ENCODE data around the gene NAT8L. TPM values are rescaled to one million over a fixed set of nuclear protein-coding genes. Genes with fewer than 3 reads are reported as not detected.

Gene NAT8L
- total RNA-seq, 1 experiment from 2014 or later, result 9.2 TPM

DNA sequence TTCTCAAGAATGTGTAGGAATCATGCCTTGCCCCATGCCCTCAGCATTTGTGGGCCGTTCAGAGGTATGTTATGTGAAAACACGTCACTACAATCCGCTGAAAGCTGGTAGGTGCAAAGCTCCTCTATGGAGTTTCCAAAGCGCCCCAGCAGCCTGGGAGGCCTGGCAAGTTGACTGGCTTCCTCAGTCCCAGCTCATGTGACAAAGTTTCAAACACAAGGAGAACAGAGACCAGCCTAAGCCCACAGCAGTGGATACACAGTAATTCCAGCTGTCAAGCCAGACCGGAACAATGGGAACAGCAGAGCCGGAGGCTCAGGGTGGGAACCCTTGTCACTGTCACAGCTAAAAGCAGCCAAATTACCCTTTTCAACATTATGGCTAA, 33.5 kb downstream of the NAT8L start:
- ATAC-seq, result no peak
- Histone ChIP-seq H3K27ac (ENCODE audit: low read depth, low read length) (no peak overlapping the region), H3K27me3 (ENCODE audit: insufficient read depth, low read length) (no peaks in the 10 kb centered on the region), H3K4me1 (ENCODE audit: control insufficient read depth in 1 of 2, insufficient read depth in 2 of 2, low read length in 2 of 2) (peaks cover 19 to 21% of the 10 kb centered on the region in 2 experiments), H3K79me2 (ENCODE audit: insufficient read depth, low read length) (no peaks in the 10 kb centered on the region), H3K9ac (ENCODE audit: low read length) (no peak overlapping the region), H4K20me1 (ENCODE audit: insufficient read depth) (no peaks in the 10 kb centered on the region), H3K36me3 (ENCODE audit: control insufficient read depth in 1 of 2, insufficient read depth in 2 of 2, low read length in 2 of 2) (no peaks in the 10 kb centered on the region), H2AFZ (ENCODE audit: low read depth, low read length, poor library complexity, severe bottlenecking) (no peak overlapping the region), H3K4me2 (ENCODE audit: low read length) (no peak overlapping the region), H3K9me2 (ENCODE audit: insufficient read depth) (no peaks in the 10 kb centered on the region), H3K4me3 (replicated peaks in 1 of 2; ENCODE audit: low read depth in 1 of 2, low read length in 2 of 2) (no peak overlapping the region), H3K9me3 (ENCODE audit: control insufficient read depth in 1 of 2, insufficient read depth in 1 of 2, low read depth in 1 of 2, low read length in 2 of 2) (no peaks in the 10 kb centered on the region)
- ChIA-PET POLR2A (no interaction called here), RAD21 (ENCODE audit: low non-redundant PET in 1 of 2, low total read pairs in 2 of 2, uncharacterized antibody in 2 of 2, unreplicated experiment in 2 of 2) (no interaction called here), CTCF (no interaction called here)
- BruUV-seq (replicated peaks), result no TSS peak
- TF ChIP-seq ZFX (IDR thresholded peaks at IDR 0.05) (no peak), SIN3A (IDR thresholded peaks at IDR 0.05; ENCODE audit: low read depth) (no peak), EGR1 (IDR thresholded peaks at IDR 0.05; ENCODE audit: low read depth) (no peak), JUND (IDR thresholded peaks at IDR 0.05) (no peak), POLR2AphosphoS5 (IDR thresholded peaks at IDR 0.05; ENCODE audit: low read depth, low read length) (no peak), SP1 (IDR thresholded peaks at IDR 0.05; ENCODE audit: low read depth) (no peak)
- TF ChIP-seq, protein P1, sequence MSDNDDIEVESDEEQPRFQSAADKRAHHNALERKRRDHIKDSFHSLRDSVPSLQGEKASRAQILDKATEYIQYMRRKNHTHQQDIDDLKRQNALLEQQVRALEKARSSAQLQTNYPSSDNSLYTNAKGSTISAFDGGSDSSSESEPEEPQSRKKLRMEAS (IDR thresholded peaks at IDR 0.05), result no peak
- no peak for DNase-seq (ENCODE audit: low read depth, low spot score)
- intact Hi-C loops (cut with micrococcal nuclease), result no loop called here

DNA sequence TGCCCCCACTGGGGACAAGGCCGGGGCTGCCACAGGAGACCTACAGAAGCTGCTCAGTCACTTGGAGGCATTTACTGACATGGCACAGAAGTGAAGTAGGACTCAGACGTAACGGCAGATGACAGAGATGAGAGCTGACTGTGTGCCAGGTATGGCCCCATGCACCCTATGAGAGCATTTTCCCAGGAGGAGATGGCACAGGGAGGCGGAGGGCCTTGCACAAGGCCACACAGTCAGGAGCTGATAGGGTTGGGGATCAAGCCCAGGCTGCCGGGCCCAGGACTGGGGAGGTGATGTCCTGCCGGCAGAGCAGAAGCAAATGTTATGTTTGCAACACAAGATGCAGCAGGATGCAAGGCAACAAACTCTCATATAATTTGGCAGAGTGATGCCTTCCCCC, 34.1 kb downstream of the NAT8L start:
- DNase-seq (ENCODE audit: low read depth, low spot score) (no peak), ATAC-seq (no peak)
- RAD21 ChIA-PET (ENCODE audit: low non-redundant PET in 1 of 2, low total read pairs in 2 of 2, uncharacterized antibody in 2 of 2, unreplicated experiment in 2 of 2), result no interaction called here
- Histone ChIP-seq H3K9ac (ENCODE audit: low read length) (no peak overlapping the region), H3K79me2 (ENCODE audit: insufficient read depth, low read length) (no peaks in the 10 kb centered on the region), H3K27ac (ENCODE audit: low read depth, low read length) (no peak overlapping the region), H4K20me1 (ENCODE audit: insufficient read depth) (no peaks in the 10 kb centered on the region), H3K36me3 (ENCODE audit: control insufficient read depth in 1 of 2, insufficient read depth in 2 of 2, low read length in 2 of 2) (no peaks in the 10 kb centered on the region), H3K27me3 (ENCODE audit: insufficient read depth, low read length) (no peaks in the 10 kb centered on the region), H3K4me3 (replicated peaks in 1 of 2; ENCODE audit: low read depth in 1 of 2, low read length in 2 of 2) (no peak overlapping the region), H3K4me1 (ENCODE audit: control insufficient read depth in 1 of 2, insufficient read depth in 2 of 2, low read length in 2 of 2) (peaks cover 19 to 21% of the 10 kb centered on the region in 2 experiments), H2AFZ (ENCODE audit: low read depth, low read length, poor library complexity, severe bottlenecking) (no peak overlapping the region), H3K4me2 (ENCODE audit: low read length) (no peak overlapping the region), H3K9me3 (ENCODE audit: control insufficient read depth in 1 of 2, insufficient read depth in 1 of 2, low read depth in 1 of 2, low read length in 2 of 2) (no peaks in the 10 kb centered on the region), H3K9me2 (ENCODE audit: insufficient read depth) (no peaks in the 10 kb centered on the region)
- POLR2A ChIA-PET, result no interaction called here
- CTCF ChIA-PET, result no interaction called here
- BruUV-seq (replicated peaks), result no TSS peak
- no peak for TF ChIP-seq SRF (IDR thresholded peaks at IDR 0.05; ENCODE audit: low read depth)
- no peak for TF ChIP-seq SP1 (IDR thresholded peaks at IDR 0.05; ENCODE audit: low read depth)
- no peak for TF ChIP-seq ELF1 (IDR thresholded peaks at IDR 0.05; ENCODE audit: borderline replicate concordance, low read depth)
- no peak for TF ChIP-seq SIN3A (IDR thresholded peaks at IDR 0.05; ENCODE audit: low read depth)
- TF ChIP-seq, protein P2, sequence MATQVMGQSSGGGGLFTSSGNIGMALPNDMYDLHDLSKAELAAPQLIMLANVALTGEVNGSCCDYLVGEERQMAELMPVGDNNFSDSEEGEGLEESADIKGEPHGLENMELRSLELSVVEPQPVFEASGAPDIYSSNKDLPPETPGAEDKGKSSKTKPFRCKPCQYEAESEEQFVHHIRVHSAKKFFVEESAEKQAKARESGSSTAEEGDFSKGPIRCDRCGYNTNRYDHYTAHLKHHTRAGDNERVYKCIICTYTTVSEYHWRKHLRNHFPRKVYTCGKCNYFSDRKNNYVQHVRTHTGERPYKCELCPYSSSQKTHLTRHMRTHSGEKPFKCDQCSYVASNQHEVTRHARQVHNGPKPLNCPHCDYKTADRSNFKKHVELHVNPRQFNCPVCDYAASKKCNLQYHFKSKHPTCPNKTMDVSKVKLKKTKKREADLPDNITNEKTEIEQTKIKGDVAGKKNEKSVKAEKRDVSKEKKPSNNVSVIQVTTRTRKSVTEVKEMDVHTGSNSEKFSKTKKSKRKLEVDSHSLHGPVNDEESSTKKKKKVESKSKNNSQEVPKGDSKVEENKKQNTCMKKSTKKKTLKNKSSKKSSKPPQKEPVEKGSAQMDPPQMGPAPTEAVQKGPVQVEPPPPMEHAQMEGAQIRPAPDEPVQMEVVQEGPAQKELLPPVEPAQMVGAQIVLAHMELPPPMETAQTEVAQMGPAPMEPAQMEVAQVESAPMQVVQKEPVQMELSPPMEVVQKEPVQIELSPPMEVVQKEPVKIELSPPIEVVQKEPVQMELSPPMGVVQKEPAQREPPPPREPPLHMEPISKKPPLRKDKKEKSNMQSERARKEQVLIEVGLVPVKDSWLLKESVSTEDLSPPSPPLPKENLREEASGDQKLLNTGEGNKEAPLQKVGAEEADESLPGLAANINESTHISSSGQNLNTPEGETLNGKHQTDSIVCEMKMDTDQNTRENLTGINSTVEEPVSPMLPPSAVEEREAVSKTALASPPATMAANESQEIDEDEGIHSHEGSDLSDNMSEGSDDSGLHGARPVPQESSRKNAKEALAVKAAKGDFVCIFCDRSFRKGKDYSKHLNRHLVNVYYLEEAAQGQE (IDR thresholded peaks at IDR 0.05; ENCODE audit: low read depth), result no peak
- TF ChIP-seq TCF7L2 (IDR thresholded peaks at IDR 0.05; ENCODE audit: borderline replicate concordance, extremely low read depth, insufficient read depth, insufficient read length), result no peak
- intact Hi-C loops (cut with micrococcal nuclease), result no loop called here
